HepG2 (cell line): Measurements from ENCODE around the gene WTAP. TPM values are rescaled to one million over a fixed set of nuclear protein-coding genes. Genes with fewer than 3 reads are reported as not detected.

Experiments
- BORCS8-MEF2B ChIP-seq: sonication (generic); formaldehyde crosslinking; IDR thresholded peaks from 2 replicates; pipeline ENCODE4 v1.8.0; 2022; ENCODE audit warnings: mild to moderate bottlenecking, missing genetic modification reagents
- CBX2 ChIP-seq, 2 experiments: fragments of 200-600 bp in 1 of 2; sonication (generic); formaldehyde crosslinking in 1 of 2; IDR thresholded peaks; 2 replicates each; pipeline versions ENCODE4 v1.7.0 to v1.8.1; 2018 to 2022; ENCODE audit warnings: low read depth in 2 of 2, low read length in 1 of 2, mild to moderate bottlenecking in 1 of 2, missing genetic modification reagents in 1 of 2
- DRAP1 ChIP-seq: IDR thresholded peaks from 2 replicates; pipeline ENCODE4 v1.6.1; 2016; ENCODE audit warnings: missing genetic modification reagents, missing compliant biosample characterization
- KDM2A ChIP-seq: sonication (generic); formaldehyde crosslinking; IDR thresholded peaks from 2 replicates; pipeline ENCODE4 v1.4.0; 2020; ENCODE audit warnings: low read depth, missing genetic modification reagents, borderline replicate concordance
- NFAT5 ChIP-seq: sonication (generic); formaldehyde crosslinking; IDR thresholded peaks from 2 replicates; pipeline ENCODE4 v1.4.0; 2020; ENCODE audit warnings: missing genetic modification reagents
- NRL ChIP-seq: sonication (generic); formaldehyde crosslinking; IDR thresholded peaks from 2 replicates; pipeline ENCODE4 v1.5.0; 2020; ENCODE audit warnings: missing genetic modification reagents, mild to moderate bottlenecking, moderate library complexity, borderline replicate concordance
- RFX1 ChIP-seq: fragments of 450-650 bp; IDR thresholded peaks from 2 replicates; pipeline ENCODE4 v1.6.1; 2017
- SMC3 ChIP-seq: IDR thresholded peaks from 2 replicates; pipeline ENCODE4 v1.6.1; 2011; ENCODE audit warnings: low read length, improper control_type of control experiment
- SUZ12 ChIP-seq: fragments of 150-350 bp; IDR thresholded peaks from 2 replicates; pipeline ENCODE4 v1.6.1; 2014; ENCODE audit warnings: low read depth, low read length
- TBP ChIP-seq: sonication (generic); formaldehyde crosslinking; IDR thresholded peaks from 2 replicates; pipeline ENCODE4 v1.5.0; 2020; ENCODE audit warnings: missing genetic modification reagents
- TBX2 ChIP-seq: sonication (generic); formaldehyde crosslinking; IDR thresholded peaks from 2 replicates; pipeline ENCODE4 v1.5.0; 2020; ENCODE audit warnings: missing genetic modification reagents, mild to moderate bottlenecking, borderline replicate concordance
- THAP8 ChIP-seq: sonication (generic); formaldehyde crosslinking; IDR thresholded peaks from 2 replicates; pipeline ENCODE4 v1.5.1; 2020; ENCODE audit warnings: missing genetic modification reagents, mild to moderate bottlenecking, borderline replicate concordance
- ZBTB46 ChIP-seq: sonication (generic); formaldehyde crosslinking; IDR thresholded peaks from 2 replicates; pipeline ENCODE4 v1.4.0; 2020; ENCODE audit warnings: mild to moderate bottlenecking, missing genetic modification reagents, borderline replicate concordance
- ZSCAN29 ChIP-seq: sonication (generic); formaldehyde crosslinking; conservative IDR thresholded peaks from 2 replicates; pipeline ENCODE4 v1.4.0; 2020; ENCODE audit warnings: mild to moderate bottlenecking, missing genetic modification reagents
- polyA plus RNA-seq, 8 experiments: library from polyadenylated mRNA; depleted of rRNA in 3 of 8; stranded (reverse) in 7 of 8; unstranded in 1 of 8; fragments of >200 nt; fragmentation: Illumina TruSeq in 4 of 8; extraction: Trizol in 4 of 8; gene quantifications; 2 replicates each; pipeline versions ENCODE4 v1.2.1 to v1.2.3, GENCODE V29; 2011 to 2016; ENCODE audit warnings: low read depth in 4 of 8, missing spikeins in 1 of 8, mixed read lengths in 1 of 8; ENCODE audit not compliant: insufficient read depth in 1 of 8
- total RNA-seq, 5 experiments: library from RNA; depleted of rRNA; stranded (reverse); fragments of >200 nt; fragmentation: Illumina TruSeq; extraction: Trizol; gene quantifications; 2 replicates each; pipeline ENCODE4 v1.2.3, GENCODE V29; 2016; ENCODE audit warnings: low read depth in 1 of 5

WTAP gene
- total and polyA plus RNA-seq, 2 of the 13 experiments (the other 11 are each of a cell fraction or from before 2014, with no cell fraction given): 31.6 to 167 TPM

GRCh38 chr6:159789377-159790148, 62.3 kb downstream of the WTAP start, which contains the start of gene TCP1 (continued):
- TF ChIP-seq NFAT5 (CRISPR knock-in tag) (peak; percentile 73; the same call in 1 of the 2 replicates), NRL (CRISPR knock-in tag) (no peak), TBP (CRISPR knock-in tag) (no peak; the same call in 1 of the 2 replicates), ZBTB46 (CRISPR knock-in tag) (peak; percentile 46; the same call in 1 of the 2 replicates), RFX1 (no peak), ZSCAN29 (0 out of 2 replicates have a peak, but pooled peaks have one; percentile 11), SMC3 (no peak), SUZ12 (peak; percentile 55), THAP8 (CRISPR knock-in tag) (peak; percentile 94), DRAP1 (CRISPR knock-in tag) (peak; percentile 85), BORCS8-MEF2B (CRISPR knock-in tag) (peak; percentile 87), TBX2 (CRISPR knock-in tag) (no peak; the same call in none of the 2 replicates), KDM2A (CRISPR knock-in tag) (peak; percentile 80), CBX2 (IDR thresholded peaks at IDR 0.05; ENCODE audit: low read depth, low read length) (no peak), CBX2 (CRISPR knock-in tag; IDR thresholded peaks at IDR 0.05; ENCODE audit: low read depth) (no peak)
